ENCODE data around the gene ROBO1. TPM values are rescaled to one million over a fixed set of nuclear protein-coding genes. Genes with fewer than 3 reads are reported as not detected.
A peak's percentile ranks its signal among the peaks of the same experiment; 100 is the strongest.

The ROBO1 gene
- total RNA-seq, 1 donor from 2014 or later, result 20.8 TPM

- no peak for TF ChIP-seq CTCF (IDR thresholded peaks at IDR 0.05; ENCODE audit: insufficient read depth, low read length, severe bottlenecking)
- no peaks in the 10 kb centered on the region for H3K36me3 ChIP-seq (ENCODE audit: control insufficient read depth, insufficient read depth, low read length)
- H3K27me3 ChIP-seq (ENCODE audit: control insufficient read depth, insufficient read depth, low read length), result no peaks in the 10 kb centered on the region
- no peak overlapping the region for H3K4me3 ChIP-seq (ENCODE audit: low read depth, low read length)
- DNase-seq (ENCODE audit: low read depth), result no peak
- FAIRE-seq, result no peak
Observed at GRCh38 chr3:78614486-78614885, 1153.3 kb downstream of the ROBO1 start.

GRCh38 chr3:78613421-78613879 lies 1154.3 kb downstream of the ROBO1 start:
- Histone ChIP-seq H3K27me3 (ENCODE audit: control insufficient read depth, insufficient read depth, low read length) (no peaks in the 10 kb centered on the region), H3K4me3 (ENCODE audit: low read depth, low read length) (no peak overlapping the region), H3K36me3 (ENCODE audit: control insufficient read depth, insufficient read depth, low read length) (no peaks in the 10 kb centered on the region)
- TF ChIP-seq CTCF (IDR thresholded peaks at IDR 0.05; ENCODE audit: insufficient read depth, low read length, severe bottlenecking), result no peak
- no peak for FAIRE-seq
- no peak for DNase-seq (ENCODE audit: low read depth)

DNA sequence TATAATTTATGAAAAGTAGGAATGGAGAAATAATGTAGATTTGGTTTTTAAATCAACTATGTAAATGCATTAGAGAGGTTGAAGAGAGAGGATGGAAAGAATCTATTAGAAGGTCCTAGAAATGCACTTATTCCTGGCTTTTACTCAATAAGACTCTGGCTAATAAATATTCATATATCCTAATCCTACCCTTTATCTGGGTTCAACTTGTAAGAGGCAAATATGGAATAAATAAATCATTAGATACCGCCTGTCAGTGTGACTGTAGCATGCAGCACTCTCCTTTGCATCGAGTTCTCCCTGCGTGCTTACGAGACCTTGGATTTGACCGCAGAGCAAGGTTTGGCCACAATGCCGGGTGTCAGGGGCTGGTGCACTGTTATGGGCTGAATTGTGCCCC lies 1156.5 kb downstream of the ROBO1 start:
- Histone ChIP-seq H3K36me3 (ENCODE audit: control insufficient read depth, insufficient read depth, low read length) (peaks cover 1% of the 10 kb centered on the region), H3K27me3 (ENCODE audit: control insufficient read depth, insufficient read depth, low read length) (no peaks in the 10 kb centered on the region), H3K4me3 (ENCODE audit: low read depth, low read length) (no peak overlapping the region)
- no peak for FAIRE-seq
- DNase-seq (ENCODE audit: low read depth), result no peak
- no peak for TF ChIP-seq CTCF (IDR thresholded peaks at IDR 0.05; ENCODE audit: insufficient read depth, low read length, severe bottlenecking)

DNA sequence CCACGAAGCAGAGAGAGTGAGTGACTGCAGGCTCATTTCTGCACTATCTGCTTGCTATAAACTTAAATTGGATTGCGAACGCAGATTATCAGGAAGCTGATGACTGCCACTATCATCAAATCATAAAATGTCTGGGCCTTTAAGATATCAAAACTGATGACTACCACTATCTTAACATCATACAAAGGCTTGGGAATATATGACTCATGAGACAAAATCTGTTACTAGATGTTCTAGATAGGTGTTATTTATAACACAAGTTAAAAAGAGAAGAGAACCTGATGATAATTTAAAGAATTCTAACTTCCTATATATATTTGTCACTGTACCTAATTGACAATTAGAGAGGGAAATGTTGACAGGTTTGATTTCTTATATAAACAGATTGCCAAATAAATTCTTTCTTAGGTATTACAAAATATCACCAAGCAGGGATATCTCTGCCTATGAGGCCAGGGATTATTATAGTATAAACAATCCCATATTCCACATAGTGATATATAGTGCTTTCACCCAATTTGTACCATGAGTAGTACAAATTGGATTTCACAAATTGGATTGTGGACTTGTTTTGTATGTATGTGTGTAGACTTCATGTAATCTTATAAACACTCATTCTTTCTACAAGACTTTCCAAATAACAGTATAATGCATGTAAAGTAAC lies 1157.2 kb downstream of the ROBO1 start:
- Histone ChIP-seq H3K27me3 (ENCODE audit: control insufficient read depth, insufficient read depth, low read length) (no peaks in the 10 kb centered on the region), H3K36me3 (ENCODE audit: control insufficient read depth, insufficient read depth, low read length) (peaks cover 1% of the 10 kb centered on the region), H3K4me3 (ENCODE audit: low read depth, low read length) (no peak overlapping the region)
- FAIRE-seq (no peak), DNase-seq (ENCODE audit: low read depth) (peak; percentile 18)
- no peak for TF ChIP-seq CTCF (IDR thresholded peaks at IDR 0.05; ENCODE audit: insufficient read depth, low read length, severe bottlenecking)

- DNase-seq (ENCODE audit: low read depth), result no peak
- Histone ChIP-seq H3K36me3 (ENCODE audit: control insufficient read depth, insufficient read depth, low read length) (peaks cover 1% of the 10 kb centered on the region), H3K27me3 (ENCODE audit: control insufficient read depth, insufficient read depth, low read length) (no peaks in the 10 kb centered on the region), H3K4me3 (ENCODE audit: low read depth, low read length) (no peak overlapping the region)
- no peak for FAIRE-seq
- no peak for TF ChIP-seq CTCF (IDR thresholded peaks at IDR 0.05; ENCODE audit: insufficient read depth, low read length, severe bottlenecking)
Observed at GRCh38 chr3:78606756-78607155, 1161.0 kb downstream of the ROBO1 start.

DNA sequence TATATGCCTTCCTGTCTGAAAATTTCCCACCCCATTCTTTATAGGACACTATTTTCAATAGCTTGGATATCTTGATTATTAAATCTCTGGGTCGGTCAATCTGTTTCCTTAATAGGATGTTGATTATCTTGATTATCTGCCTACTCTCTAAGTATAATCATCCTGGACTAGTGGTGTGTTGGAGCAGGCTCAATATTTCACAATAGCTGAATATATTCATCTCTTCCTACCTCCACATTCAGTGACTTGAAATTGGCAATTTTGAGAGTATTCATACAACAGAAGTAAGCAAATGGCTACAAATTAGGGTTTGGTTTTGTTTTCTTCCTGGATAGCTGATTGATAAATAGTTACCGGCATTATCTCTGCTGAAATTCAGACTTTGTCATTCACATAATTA lies 1162.6 kb downstream of the ROBO1 start:
- no peak for TF ChIP-seq CTCF (IDR thresholded peaks at IDR 0.05; ENCODE audit: insufficient read depth, low read length, severe bottlenecking)
- no peak overlapping the region for H3K4me3 ChIP-seq (ENCODE audit: low read depth, low read length)
- FAIRE-seq (no peak), DNase-seq (ENCODE audit: low read depth) (no peak)
- no peaks in the 10 kb centered on the region for H3K27me3 ChIP-seq (ENCODE audit: control insufficient read depth, insufficient read depth, low read length)
- H3K36me3 ChIP-seq (ENCODE audit: control insufficient read depth, insufficient read depth, low read length), result peaks cover 1% of the 10 kb centered on the region

All from bronchial epithelial cell (primary cell).